CD4-positive, CD25-positive, alpha-beta regulatory T cell (primary cell): ENCODE data around the gene C1S. TPM values are rescaled to one million over a fixed set of nuclear protein-coding genes. Genes with fewer than 3 reads are reported as not detected.

Experiments
- ATAC-seq, 2 donors: fragments of 150-1000 bp; cut with Tn5 transposase; one replicate each; pipeline ENCODE4 v1.10.0; 2021; ENCODE audit warnings: low read depth in 2 of 2, moderate number of reproducible peaks in 2 of 2, moderate library complexity in 1 of 2
- DNase-seq, 3 donors: peaks; one replicate each; pipeline versions ENCODE4 v3.0.0 to v3.0.0-alpha.2; 2012 to 2022; ENCODE audit warnings: mixed read lengths in 1 of 3
- H3K27ac ChIP-seq: one replicate; pipeline ENCODE4 v1.7.0; 2013; ENCODE audit warnings: mild to moderate bottlenecking, low read length; ENCODE audit not compliant: insufficient read depth, poor library complexity, severe bottlenecking
- H3K27me3 ChIP-seq: one replicate; pipeline ENCODE4 v1.7.0; 2013; ENCODE audit warnings: low read length; ENCODE audit not compliant: control insufficient read depth, insufficient read depth
- H3K36me3 ChIP-seq: one replicate; pipeline ENCODE4 v1.7.0; 2013; ENCODE audit warnings: mild to moderate bottlenecking, low read length, moderate library complexity; ENCODE audit not compliant: control insufficient read depth, insufficient read depth
- H3K4me1 ChIP-seq: 2 replicates; pipeline ENCODE4 v1.7.0; 2013; ENCODE audit warnings: mild to moderate bottlenecking, low read length; ENCODE audit not compliant: insufficient read depth, control insufficient read depth, poor library complexity, severe bottlenecking
- H3K4me3 ChIP-seq: one replicate; pipeline ENCODE4 v1.7.0; 2013; ENCODE audit warnings: low read depth, mild to moderate bottlenecking, low read length, moderate library complexity
- H3K9me3 ChIP-seq, 2 experiments: 1 replicate in 1 of 2; 2 replicates in 1 of 2; pipeline ENCODE4 v1.7.0; 2013; ENCODE audit warnings: low read length in 2 of 2, mild to moderate bottlenecking in 1 of 2, moderate library complexity in 1 of 2; ENCODE audit not compliant: control insufficient read depth in 2 of 2
- H3K27ac Mint-ChIP-seq, 3 donors: one replicate each; pipeline ENCODE4 v1.8.0; 2020 to 2022; ENCODE audit warnings: mild to moderate bottlenecking in 3 of 3, mixed read lengths in 3 of 3, moderate library complexity in 2 of 3
- H3K27me3 Mint-ChIP-seq: one replicate; pipeline ENCODE4 v1.8.0; 2022; ENCODE audit warnings: mild to moderate bottlenecking, mixed read lengths
- H3K36me3 Mint-ChIP-seq: one replicate; pipeline ENCODE4 v1.8.0; 2020; ENCODE audit warnings: mixed read lengths
- H3K4me1 Mint-ChIP-seq, 4 donors: one replicate each; pipeline ENCODE4 v1.8.0; 2020 to 2022; ENCODE audit warnings: mixed read lengths in 4 of 4, mild to moderate bottlenecking in 1 of 4
- H3K4me3 Mint-ChIP-seq, 4 donors: one replicate each; pipeline ENCODE4 v1.8.0; 2020 to 2022; ENCODE audit warnings: mild to moderate bottlenecking in 4 of 4, mixed read lengths in 4 of 4, moderate library complexity in 3 of 4
- H3K9me3 Mint-ChIP-seq, 7 donors: one replicate each; pipeline ENCODE4 v1.8.0; 2020 to 2022; ENCODE audit warnings: mixed read lengths in 7 of 7, mild to moderate bottlenecking in 3 of 7, moderate library complexity in 2 of 7
- polyA plus RNA-seq, 4 donors: library from polyadenylated mRNA; unstranded; fragments of 300-500 nt; fragmentation: Illumina TruSeq; gene quantifications; one replicate each; pipeline ENCODE4 v1.2.3, GENCODE V29; 2021
- total RNA-seq: library from RNA; stranded (reverse); gene quantifications from one replicate; pipeline ENCODE4 v1.2.3, GENCODE V29; 2022

The C1S gene
- total and polyA plus RNA-seq, 5 donors from 2014 or later, result 5.7 TPM; not detected in 4

DNA sequence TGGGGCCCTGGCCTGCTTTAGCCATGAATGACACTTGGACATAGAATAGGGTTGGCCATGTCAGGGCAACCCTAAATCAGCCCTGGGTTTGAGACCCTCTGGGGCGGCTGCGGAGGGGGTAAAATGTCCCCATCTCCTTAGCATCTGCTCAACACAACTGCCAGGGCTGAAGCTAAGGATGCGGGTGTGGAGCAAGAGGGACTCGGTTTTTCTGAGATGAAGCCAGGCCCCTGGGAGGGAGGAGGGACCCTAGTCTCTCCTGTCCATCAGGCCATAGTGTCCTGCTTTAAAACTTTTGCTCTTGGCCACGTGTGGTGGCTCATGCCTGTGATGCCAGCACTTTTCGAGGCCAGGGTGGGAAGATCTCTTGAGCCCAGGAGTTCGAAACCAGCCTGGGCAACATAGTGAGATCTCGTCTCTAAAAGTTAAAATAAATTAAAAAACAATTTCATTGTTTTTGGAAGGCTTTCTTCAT, 32.5 kb downstream of the C1S start:
- Mint-ChIP-seq H3K4me3 (peak overlapping the region in 1 of 4 donors; percentile 26), H3K27ac (peak overlapping the region in 1 of 3 donors; percentile 90), H3K4me1 (peaks cover 0 to 21% (median 3%) of the 10 kb centered on the region in 4 donors), H3K9me3 (no peaks in the 10 kb centered on the region), H3K27me3 (peaks cover 7% of the 10 kb centered on the region), H3K36me3 (peaks cover 3% of the 10 kb centered on the region)
- Histone ChIP-seq H3K9me3 (no peaks in the 10 kb centered on the region), H3K27me3 (no peaks in the 10 kb centered on the region), H3K36me3 (no peaks in the 10 kb centered on the region), H3K27ac (no peak overlapping the region), H3K4me1 (peaks cover 8% of the 10 kb centered on the region), H3K4me3 (no peak overlapping the region)
- ATAC-seq (no peak), DNase-seq (no peak)

DNA sequence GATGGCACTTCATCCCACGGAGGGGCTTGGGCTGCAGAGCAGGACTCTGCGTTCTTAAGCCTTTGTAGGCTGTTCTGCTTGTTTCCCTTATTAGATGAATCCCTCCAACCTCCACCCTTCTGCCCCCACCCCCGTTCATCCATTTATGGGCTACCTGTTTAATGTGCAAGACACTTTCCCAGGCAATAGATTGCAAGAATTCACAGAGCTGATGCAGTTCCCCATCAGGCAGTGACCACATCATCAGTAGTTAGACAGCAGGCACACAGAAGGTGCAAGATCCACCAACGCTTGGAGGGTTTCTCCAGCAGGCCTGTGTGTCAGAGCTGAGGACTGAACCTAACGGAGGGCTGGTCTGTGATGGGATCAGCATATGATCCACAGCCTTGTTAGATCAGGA, 33.0 kb downstream of the C1S start:
- Histone ChIP-seq H3K27ac (no peak overlapping the region), H3K9me3 (no peaks in the 10 kb centered on the region), H3K4me1 (peaks cover 8% of the 10 kb centered on the region), H3K27me3 (no peaks in the 10 kb centered on the region), H3K4me3 (no peak overlapping the region), H3K36me3 (no peaks in the 10 kb centered on the region)
- Mint-ChIP-seq H3K4me1 (peaks cover 0 to 24% (median 3%) of the 10 kb centered on the region in 4 donors), H3K27me3 (peaks cover 7% of the 10 kb centered on the region), H3K36me3 (peaks cover 8% of the 10 kb centered on the region), H3K4me3 (no peak overlapping the region), H3K27ac (peak overlapping the region in 2 of 3 donors; percentile 42), H3K9me3 (no peaks in the 10 kb centered on the region)
- DNase-seq (no peak), ATAC-seq (no peak)

DNA sequence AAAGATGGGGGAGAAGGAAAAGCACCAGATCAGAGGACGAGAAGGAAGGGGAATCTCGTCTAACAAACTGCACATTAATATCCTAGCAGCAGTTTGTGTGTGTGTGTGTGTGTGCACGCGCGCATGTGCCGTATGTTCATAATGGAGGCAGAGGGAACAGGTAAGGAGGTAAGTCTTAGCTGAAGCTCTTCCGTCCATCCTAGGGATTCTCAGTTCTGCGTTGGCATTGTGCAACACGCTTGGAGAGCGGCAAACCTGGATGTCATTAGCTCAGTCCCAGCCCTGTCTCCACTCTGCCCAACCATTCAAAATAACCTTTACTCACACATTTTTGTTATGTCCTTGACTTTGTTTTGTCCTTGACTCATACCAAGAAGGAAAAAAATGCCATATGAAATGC, 33.4 kb downstream of the C1S start:
- H3K27ac Mint-ChIP-seq, result peak overlapping the region in 2 of 3 donors; percentile 42
- H3K36me3 ChIP-seq, result no peaks in the 10 kb centered on the region
- no peaks in the 10 kb centered on the region for H3K9me3 Mint-ChIP-seq
- H3K36me3 Mint-ChIP-seq, result peaks cover 10% of the 10 kb centered on the region
- H3K4me1 Mint-ChIP-seq, result peaks cover 0 to 25% (median 3%) of the 10 kb centered on the region in 4 donors
- H3K4me3 ChIP-seq, result no peak overlapping the region
- no peak overlapping the region for H3K27ac ChIP-seq
- peaks cover 8% of the 10 kb centered on the region for H3K4me1 ChIP-seq
- peak overlapping the region in 1 of 4 donors; percentile 47 for H3K4me3 Mint-ChIP-seq
- DNase-seq (no peak), ATAC-seq (no peak)
- peaks cover 7% of the 10 kb centered on the region for H3K27me3 Mint-ChIP-seq
- H3K27me3 ChIP-seq, result no peaks in the 10 kb centered on the region
- no peaks in the 10 kb centered on the region for H3K9me3 ChIP-seq

DNA sequence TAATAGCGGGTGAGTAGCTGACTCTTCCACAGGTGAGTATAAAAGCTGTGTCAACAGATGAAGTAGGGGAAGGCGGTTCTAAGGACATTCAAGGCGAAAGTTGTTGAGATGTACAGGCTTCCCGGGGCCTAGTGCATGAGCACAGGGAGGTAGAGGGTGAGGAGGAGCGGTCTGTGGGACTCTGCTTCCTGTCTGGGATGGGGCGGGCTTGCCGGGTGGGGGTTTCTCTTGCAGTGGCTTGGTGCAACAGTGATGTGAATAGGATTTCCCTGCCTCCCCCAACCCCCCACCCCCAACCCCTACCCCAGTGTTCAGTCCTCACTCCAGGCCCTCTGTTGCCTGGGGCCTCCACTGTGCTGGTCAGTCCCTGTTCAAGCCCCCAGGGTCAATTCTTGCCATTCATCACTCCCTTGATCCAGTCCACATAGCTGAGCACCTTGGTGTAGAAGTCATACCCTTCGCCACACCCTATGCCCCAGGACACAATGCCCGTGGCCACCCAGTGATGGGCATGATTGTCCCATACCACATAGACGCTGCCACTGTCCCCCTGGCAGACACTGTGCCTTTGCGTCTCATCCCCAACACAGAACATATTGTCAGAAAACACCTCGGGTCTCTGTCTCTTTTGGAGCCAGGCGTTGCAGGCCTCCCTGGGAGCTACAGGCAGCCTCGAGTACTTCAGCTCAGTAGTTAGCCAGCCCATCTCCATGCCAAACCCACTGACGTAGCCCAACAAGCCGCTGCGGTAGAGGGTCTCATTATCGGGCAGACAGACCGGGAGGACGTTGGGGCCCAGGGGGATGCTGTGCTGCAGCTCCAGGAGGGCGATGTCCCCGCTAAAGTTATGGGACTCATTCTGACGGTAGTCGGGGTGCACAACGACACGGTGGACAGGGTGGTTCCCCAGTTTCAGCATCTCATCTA, 35.8 kb downstream of the C1S start:
- peaks cover 7% of the 10 kb centered on the region for H3K27me3 Mint-ChIP-seq
- H3K9me3 Mint-ChIP-seq, result no peaks in the 10 kb centered on the region
- peaks cover 7% of the 10 kb centered on the region for H3K36me3 Mint-ChIP-seq
- Histone ChIP-seq H3K27me3 (no peaks in the 10 kb centered on the region), H3K4me1 (peaks cover 8% of the 10 kb centered on the region), H3K36me3 (peaks cover 10% of the 10 kb centered on the region), H3K4me3 (no peak overlapping the region), H3K27ac (no peak overlapping the region), H3K9me3 (no peaks in the 10 kb centered on the region)
- no peak for ATAC-seq
- H3K27ac Mint-ChIP-seq, result no peak overlapping the region
- peaks cover 0 to 25% (median 5%) of the 10 kb centered on the region in 4 donors for H3K4me1 Mint-ChIP-seq
- DNase-seq, result no peak
- H3K4me3 Mint-ChIP-seq, result peak overlapping the region in 1 of 4 donors; percentile 58

DNA sequence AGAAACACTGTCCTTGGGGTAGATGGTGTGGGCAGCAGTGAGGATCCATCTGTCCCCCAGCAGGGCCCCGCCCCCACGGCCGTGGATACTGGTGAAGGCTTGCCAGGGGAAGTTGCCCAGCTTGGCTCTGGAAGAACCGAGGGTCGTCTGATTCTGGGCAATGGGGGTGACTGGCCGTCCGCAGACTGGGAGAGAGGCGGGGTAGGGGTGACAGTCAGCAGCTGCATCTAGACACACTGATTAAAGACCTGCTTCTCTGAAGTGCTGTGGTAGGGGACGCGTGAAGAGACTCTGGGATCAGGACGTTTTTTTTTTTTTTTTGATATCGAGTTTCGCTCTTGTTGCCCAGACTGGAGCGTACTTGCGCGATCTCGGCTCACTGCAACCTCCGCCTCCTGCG, 36.5 kb downstream of the C1S start:
- Mint-ChIP-seq H3K4me1 (peaks cover under 1 to 21% (median 5%) of the 10 kb centered on the region in 4 donors), H3K4me3 (no peak overlapping the region), H3K27ac (peak overlapping the region in 2 of 3 donors; percentile 60 to 62), H3K9me3 (no peaks in the 10 kb centered on the region), H3K27me3 (peaks cover 7% of the 10 kb centered on the region), H3K36me3 (peaks cover 10% of the 10 kb centered on the region)
- no peak overlapping the region for H3K4me3 ChIP-seq
- H3K36me3 ChIP-seq, result peaks cover 13% of the 10 kb centered on the region
- H3K4me1 ChIP-seq, result peaks cover 4% of the 10 kb centered on the region
- DNase-seq (no peak), ATAC-seq (no peak)
- H3K9me3 ChIP-seq, result no peaks in the 10 kb centered on the region
- no peaks in the 10 kb centered on the region for H3K27me3 ChIP-seq
- H3K27ac ChIP-seq, result no peak overlapping the region

DNA sequence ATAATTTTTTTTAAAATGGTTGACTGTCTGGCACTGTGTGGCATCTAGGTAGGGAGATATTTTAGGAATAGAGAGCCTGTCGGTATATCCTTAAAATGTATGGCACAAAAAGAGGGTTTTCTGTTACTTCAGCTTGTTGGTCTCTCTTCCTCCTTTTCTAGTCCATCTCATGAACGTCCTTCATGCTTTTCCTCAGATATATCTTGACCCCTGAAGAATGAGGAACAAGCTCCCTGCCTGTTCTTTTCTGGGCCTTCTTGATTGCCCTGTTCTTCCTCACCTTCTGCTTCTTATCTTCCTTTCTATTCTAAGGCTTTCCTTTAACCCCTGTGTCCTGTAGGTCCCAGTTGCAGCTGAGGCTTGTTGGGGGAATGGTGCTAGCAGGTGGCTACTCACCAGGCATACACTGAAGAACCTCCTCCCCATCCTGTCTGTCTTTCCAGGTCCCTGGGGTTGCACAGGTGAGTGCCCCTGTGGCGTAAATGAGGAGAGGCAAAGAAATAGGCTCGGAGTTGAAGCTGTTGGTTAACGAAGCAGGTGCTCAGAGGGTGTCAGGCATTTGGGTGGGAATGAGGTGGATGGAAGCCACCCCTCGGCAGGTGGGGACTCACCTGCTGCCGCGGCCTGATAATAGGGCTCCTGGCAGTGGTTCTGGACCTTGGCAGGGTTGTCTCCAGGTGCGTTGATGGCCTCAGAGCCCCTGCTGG, 38.9 kb downstream of the C1S start:
- Mint-ChIP-seq H3K27ac (peak overlapping the region in 1 of 3 donors; percentile 7), H3K4me1 (peaks cover 15 to 30% (median 19%) of the 10 kb centered on the region in 4 donors), H3K36me3 (peaks cover 22% of the 10 kb centered on the region), H3K27me3 (no peaks in the 10 kb centered on the region), H3K9me3 (no peaks in the 10 kb centered on the region), H3K4me3 (no peak overlapping the region)
- H3K4me3 ChIP-seq, result no peak overlapping the region
- ATAC-seq (no peak), DNase-seq (no peak)
- no peaks in the 10 kb centered on the region for H3K27me3 ChIP-seq
- H3K27ac ChIP-seq, result no peak overlapping the region
- no peaks in the 10 kb centered on the region for H3K9me3 ChIP-seq
- H3K36me3 ChIP-seq, result peaks cover 26% of the 10 kb centered on the region
- H3K4me1 ChIP-seq, result no peaks in the 10 kb centered on the region

DNA sequence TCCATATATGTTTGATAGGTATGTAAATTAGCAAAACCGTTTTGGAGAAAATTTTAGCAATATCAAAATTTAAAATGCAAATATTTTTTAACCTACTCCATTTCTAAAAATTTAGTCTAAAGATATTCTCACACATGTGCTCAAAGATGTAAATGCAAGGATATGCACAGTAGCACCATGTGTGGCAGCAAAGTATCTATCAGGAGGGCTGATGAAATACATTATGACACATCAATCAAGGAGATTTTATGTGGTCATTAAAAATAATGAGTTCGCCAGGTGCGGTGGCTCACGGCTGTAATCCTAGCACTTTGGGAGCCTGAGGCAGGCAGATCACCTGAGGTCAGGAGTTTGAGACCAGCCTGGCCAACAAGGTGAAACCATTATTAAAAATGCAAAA, 39.7 kb downstream of the C1S start:
- Mint-ChIP-seq H3K27me3 (no peaks in the 10 kb centered on the region), H3K4me1 (peaks cover 18 to 38% (median 21%) of the 10 kb centered on the region in 4 donors), H3K36me3 (peaks cover 22% of the 10 kb centered on the region), H3K27ac (no peak overlapping the region), H3K9me3 (no peaks in the 10 kb centered on the region), H3K4me3 (no peak overlapping the region)
- Histone ChIP-seq H3K9me3 (no peaks in the 10 kb centered on the region), H3K27ac (no peak overlapping the region), H3K4me1 (no peaks in the 10 kb centered on the region), H3K4me3 (no peak overlapping the region), H3K27me3 (no peaks in the 10 kb centered on the region), H3K36me3 (peaks cover 27% of the 10 kb centered on the region)
- ATAC-seq (no peak), DNase-seq (no peak)
